Measurements from ENCODE around the gene MEGF8. TPM values are rescaled to one million over a fixed set of nuclear protein-coding genes. Genes with fewer than 3 reads are reported as not detected.

Gene MEGF8
- total and polyA plus RNA-seq, 2 of the 8 experiments (the other 6 are each of a cell fraction or from before 2014, with no cell fraction given), result 13.0 to 23.7 TPM

DNA sequence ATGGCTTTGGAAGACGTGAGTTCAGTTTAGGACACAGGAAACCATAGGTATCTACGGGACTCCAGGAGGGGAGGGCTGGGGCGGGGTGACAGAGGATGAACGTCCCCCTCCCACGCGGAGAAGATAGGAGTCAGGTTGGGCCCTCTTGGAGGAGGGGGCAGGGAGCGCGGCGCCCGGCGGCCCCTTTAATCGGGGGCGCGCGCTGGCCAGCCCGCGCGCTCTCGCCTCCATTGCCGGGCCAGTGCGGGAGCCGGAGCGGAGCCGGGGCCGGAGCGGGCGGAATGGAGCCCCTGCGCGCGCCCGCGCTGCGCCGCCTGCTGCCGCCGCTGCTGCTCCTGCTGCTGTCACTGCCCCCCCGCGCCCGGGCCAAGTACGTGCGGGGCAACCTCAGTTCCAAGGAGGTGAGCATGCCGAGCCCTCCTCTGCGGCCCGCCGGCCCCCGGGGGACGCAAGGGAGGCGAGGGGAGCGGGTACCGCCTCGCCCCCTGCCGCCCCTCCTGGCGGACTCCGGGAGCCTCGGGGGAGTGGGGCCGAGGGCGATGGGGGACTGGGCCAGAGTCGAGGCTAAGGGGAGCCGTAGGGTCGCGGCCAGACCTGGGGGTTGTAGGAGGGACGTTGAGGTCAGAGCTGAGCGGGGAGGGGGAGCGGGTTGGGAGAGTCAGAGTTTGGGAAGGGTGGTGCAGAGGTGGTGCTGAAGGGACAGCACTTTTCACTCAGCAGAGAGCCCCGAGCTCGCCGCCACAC lies 12.2 kb upstream of the MEGF8 start, which contains the start of gene TMEM145 (continued):
- TF ChIP-seq HDAC2 (IDR thresholded peaks at IDR 0.05; ENCODE audit: borderline replicate concordance in 1 of 2, low read depth in 2 of 2, low read length in 2 of 2) (no peak), TCF12 (IDR thresholded peaks at IDR 0.05; ENCODE audit: low read depth, low read length) (no peak), RBBP5 (IDR thresholded peaks at IDR 0.05; ENCODE audit: borderline replicate concordance, low read depth, low read length) (peak; percentile 59; the same call in 1 of the 2 replicates), TBP (IDR thresholded peaks at IDR 0.05; ENCODE audit: low read depth, low read length) (peak; percentile 14; the same call in 1 of the 2 replicates), CREB1 (IDR thresholded peaks at IDR 0.05) (no peak; the same call in 1 of the 2 replicates), CBX5 (IDR thresholded peaks at IDR 0.05; ENCODE audit: low read depth, low read length) (no peak), KDM5A (IDR thresholded peaks at IDR 0.05; ENCODE audit: low read length) (no peak), POU5F1 (IDR thresholded peaks at IDR 0.05; ENCODE audit: low read depth, low read length) (no peak), SP2 (IDR thresholded peaks at IDR 0.05; ENCODE audit: low read length) (no peak), SAP30 (IDR thresholded peaks at IDR 0.05; ENCODE audit: insufficient read depth, insufficient replicate concordance, low read length) (peak; percentile 66), HDAC6 (IDR thresholded peaks at IDR 0.05; ENCODE audit: low read depth, low read length) (no peak), KDM1A (IDR thresholded peaks at IDR 0.05; ENCODE audit: borderline replicate concordance, low read length) (no peak), FOSL1 (IDR thresholded peaks at IDR 0.05; ENCODE audit: insufficient read depth, low read depth, low read length) (no peak), BCL11A (IDR thresholded peaks at IDR 0.05; ENCODE audit: low read depth in 2 of 2, low read length in 2 of 2) (no peak), POLR2A (IDR thresholded peaks at IDR 0.05; ENCODE audit: control extremely low read depth in 1 of 2, low read depth in 2 of 2, low read length in 2 of 2) (no peak), SIX5 (IDR thresholded peaks at IDR 0.05; ENCODE audit: low read depth, low read length) (no peak), SP4 (IDR thresholded peaks at IDR 0.05; ENCODE audit: low read length) (no peak), TAF7 (optimal IDR thresholded peaks at IDR 0.05; ENCODE audit: borderline replicate concordance, low read depth, low read length) (no peak), KDM4A (IDR thresholded peaks at IDR 0.05; ENCODE audit: low read depth, low read length, severe bottlenecking) (peak; percentile 85)
- TF ChIP-seq, protein P1, sequence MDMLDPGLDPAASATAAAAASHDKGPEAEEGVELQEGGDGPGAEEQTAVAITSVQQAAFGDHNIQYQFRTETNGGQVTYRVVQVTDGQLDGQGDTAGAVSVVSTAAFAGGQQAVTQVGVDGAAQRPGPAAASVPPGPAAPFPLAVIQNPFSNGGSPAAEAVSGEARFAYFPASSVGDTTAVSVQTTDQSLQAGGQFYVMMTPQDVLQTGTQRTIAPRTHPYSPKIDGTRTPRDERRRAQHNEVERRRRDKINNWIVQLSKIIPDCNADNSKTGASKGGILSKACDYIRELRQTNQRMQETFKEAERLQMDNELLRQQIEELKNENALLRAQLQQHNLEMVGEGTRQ (IDR thresholded peaks at IDR 0.05; ENCODE audit: low read length), result no peak
- TF ChIP-seq, protein P2, sequence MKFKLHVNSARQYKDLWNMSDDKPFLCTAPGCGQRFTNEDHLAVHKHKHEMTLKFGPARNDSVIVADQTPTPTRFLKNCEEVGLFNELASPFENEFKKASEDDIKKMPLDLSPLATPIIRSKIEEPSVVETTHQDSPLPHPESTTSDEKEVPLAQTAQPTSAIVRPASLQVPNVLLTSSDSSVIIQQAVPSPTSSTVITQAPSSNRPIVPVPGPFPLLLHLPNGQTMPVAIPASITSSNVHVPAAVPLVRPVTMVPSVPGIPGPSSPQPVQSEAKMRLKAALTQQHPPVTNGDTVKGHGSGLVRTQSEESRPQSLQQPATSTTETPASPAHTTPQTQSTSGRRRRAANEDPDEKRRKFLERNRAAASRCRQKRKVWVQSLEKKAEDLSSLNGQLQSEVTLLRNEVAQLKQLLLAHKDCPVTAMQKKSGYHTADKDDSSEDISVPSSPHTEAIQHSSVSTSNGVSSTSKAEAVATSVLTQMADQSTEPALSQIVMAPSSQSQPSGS (IDR thresholded peaks at IDR 0.05; ENCODE audit: low read length), result no peak
- TF ChIP-seq, protein P3, sequence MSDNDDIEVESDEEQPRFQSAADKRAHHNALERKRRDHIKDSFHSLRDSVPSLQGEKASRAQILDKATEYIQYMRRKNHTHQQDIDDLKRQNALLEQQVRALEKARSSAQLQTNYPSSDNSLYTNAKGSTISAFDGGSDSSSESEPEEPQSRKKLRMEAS (IDR thresholded peaks at IDR 0.05), result no peak
